GM18526 (cell line): ENCODE results near the gene PHB1.

Source experiments
- POLR2A ChIP-seq: IDR thresholded peaks from 3 replicates; pipeline ENCODE4 v1.6.1; 2011; ENCODE audit not compliant: insufficient read length; ENCODE audit errors: extremely low read depth

The PHB1 gene

GRCh38 chr17:49356320-49356719 lies 58.4 kb downstream of the PHB1 start:
- no peak for TF ChIP-seq POLR2A
